Inferior parietal cortex (tissue), 1 donor: Measurements from ENCODE around the gene OR4C3.
"Not testable (repeated sequence)": the region's sequence is repeated elsewhere in the genome, so short reads cannot be mapped to it uniquely, and the experiment has no call there.

Source experiments
- DNase-seq: peaks from one replicate; pipeline ENCODE4 v3.0.0-alpha.2; 2016; ENCODE audit errors: extremely low spot score

Gene OR4C3

DNA sequence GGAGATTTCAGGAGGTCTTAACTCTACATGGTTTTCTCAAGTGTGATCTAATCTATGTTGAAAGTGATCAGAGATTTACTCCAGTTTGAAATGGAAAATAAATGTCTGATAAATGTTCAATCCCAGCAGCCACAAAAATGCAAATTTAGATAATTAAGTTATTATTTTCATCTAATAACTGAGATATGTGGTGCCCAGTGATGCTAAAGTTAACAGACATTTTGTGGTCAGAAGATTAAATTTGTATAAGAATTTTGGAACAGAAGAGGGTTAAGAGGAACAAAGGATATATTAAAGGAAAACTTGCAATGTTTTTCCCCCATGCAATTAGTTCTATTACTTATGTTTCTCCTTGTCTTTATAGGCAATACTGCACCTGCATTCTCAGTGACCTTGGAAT is at the start of gene OR4C3:
Gene OR4C3, plus strand, starts transcription at position 301 of the 400 bp plus-strand sequence. CDS start 102 bp downstream, outside the sequence.
- not testable (repeated sequence) for DNase-seq

- no peak for DNase-seq
Measured at GRCh38 chr11:48305923-48306322, 18.8 kb upstream of the OR4C3 start, which contains the start of gene OR4S1. Gene OR4S1, plus strand, starts transcription at chr11:48306223. Its CDS starts 0 bp downstream, at chr11:48306223.

DNA sequence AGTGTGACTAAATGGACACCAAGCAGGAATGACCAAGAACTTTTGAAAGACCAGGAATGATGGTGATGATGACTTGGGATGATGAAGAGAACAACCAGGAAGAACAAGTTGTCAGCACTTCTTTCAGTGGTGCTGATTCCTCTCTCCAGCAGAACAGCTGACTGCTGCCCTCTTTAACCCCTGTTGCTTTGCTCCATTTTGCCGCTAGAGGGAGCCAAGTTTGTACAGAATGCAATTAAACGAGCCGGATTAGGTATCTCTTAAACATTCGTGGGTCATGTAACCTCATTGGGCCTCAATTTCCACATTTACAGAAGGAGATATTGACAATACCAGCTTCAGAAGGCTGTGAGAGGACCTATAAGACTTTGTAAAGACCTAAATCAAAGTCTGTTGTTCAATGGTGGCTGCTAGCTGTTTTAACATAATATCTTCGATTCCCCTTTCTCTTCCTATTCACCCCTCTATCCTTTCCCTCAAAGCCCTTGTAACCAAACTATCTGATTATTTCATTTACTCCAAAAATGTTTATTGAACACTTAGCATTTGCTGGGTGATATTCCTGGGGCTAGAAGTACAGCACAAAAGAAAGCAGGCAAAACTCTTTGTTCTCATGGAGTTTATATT is 16.8 kb upstream of the OR4C3 start:
- DNase-seq: peak; percentile 83

DNA sequence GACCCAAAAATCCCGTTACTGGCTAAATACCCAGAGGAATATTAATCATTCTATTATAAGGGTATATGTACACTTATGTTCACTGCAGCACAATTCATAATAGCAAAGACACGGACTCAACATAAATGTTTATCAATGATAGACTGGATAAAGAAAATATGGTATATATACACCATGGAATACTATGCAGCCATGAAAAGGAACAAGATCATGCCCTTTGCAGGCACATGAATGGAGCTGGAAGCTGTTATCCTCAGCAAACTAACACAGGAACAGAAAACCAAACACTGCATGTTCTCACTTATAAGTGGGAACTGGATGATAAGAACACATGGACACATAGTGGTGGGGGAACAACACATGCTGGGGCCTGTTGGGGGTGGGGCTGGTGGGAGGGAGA is 11.1 kb upstream of the OR4C3 start:
- DNase-seq: not testable (repeated sequence)

- not testable (repeated sequence) for DNase-seq
Measured at GRCh38 chr11:48319813-48320212, 4.9 kb upstream of the OR4C3 start.

GRCh38 chr11:48341466-48341865 is 16.7 kb downstream of the OR4C3 start:
- no peak for DNase-seq

DNA sequence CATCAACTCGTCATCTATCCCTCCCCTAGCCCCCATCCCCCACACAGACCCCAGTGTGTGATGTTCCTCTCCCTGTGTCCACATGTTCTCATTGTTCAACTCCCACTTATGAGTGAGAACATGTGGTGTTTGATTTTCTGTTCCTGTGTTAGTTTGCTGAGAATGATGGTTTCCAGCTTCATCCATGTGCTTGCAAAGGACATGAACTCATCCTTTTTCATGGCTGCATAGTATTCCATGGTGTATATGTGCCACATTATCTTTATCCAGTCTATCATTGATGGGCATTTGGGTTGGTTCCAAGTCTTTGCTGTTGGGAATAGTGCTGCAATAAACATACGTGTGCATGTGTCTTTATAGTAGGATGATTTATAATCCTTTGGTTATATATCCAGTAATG is 17.8 kb downstream of the OR4C3 start:
- not testable (repeated sequence) for DNase-seq

- not testable (repeated sequence) for DNase-seq
Measured at GRCh38 chr11:48346286-48346685, 21.6 kb downstream of the OR4C3 start.

- no peak for DNase-seq
Measured at GRCh38 chr11:48354013-48354412, 29.3 kb downstream of the OR4C3 start.

GRCh38 chr11:48354677-48355076 is 30.0 kb downstream of the OR4C3 start:
- no peak for DNase-seq

DNA sequence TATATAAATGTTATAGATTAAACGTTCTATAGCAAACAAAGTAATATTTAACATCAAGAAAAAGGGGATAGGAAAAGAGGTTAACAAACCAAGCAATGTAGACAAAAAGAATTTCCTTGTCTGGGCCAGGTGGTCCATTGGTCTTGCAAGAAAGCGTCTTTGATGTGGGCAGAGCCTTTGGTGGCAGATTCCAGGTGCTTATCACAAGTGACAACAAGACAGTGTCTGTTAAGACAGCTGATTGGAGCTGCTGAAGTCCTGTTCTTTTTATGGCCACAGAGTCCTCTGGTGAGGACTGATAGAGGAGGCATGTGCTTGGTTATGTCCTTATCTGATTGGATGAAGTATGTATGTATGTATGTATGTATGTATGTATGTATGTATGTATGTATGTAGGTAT is 36.6 kb downstream of the OR4C3 start:
- not testable (repeated sequence) for DNase-seq

DNA sequence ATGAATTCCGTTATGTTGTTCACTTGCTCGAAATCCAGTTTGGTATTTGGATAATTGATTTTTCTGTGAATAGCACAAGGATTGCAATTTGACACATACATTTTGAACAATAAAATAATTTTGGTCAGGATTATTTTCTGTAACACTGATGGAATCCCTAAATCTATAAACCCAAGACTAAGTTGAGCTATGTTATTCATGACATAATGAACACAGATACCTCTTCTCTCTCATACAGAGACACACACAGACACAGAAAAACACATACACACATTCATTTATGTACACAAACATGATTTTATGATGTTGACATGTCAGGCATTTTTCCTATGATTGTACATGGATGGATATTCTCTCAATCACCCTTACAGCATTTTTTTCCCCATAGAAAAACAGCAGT is 41.6 kb downstream of the OR4C3 start, which contains the start of gene OR4C5:
Gene OR4C5, minus strand, starts transcription at position 101 of the 400 bp plus-strand sequence. Its CDS starts 0 bp downstream, at position 101.
- no peak for DNase-seq
